Measurements from ENCODE around the gene CYGB.
"Not testable (repeated sequence)": the region's sequence is repeated elsewhere in the genome, so short reads cannot be mapped to it uniquely, and the experiment has no call there.

Gene CYGB

GRCh38 chr17:76519048-76519966 lies 18.2 kb downstream of the CYGB start:
- no peak overlapping the region for H3K4me2 ChIP-seq (ENCODE audit: low read length)

GRCh38 chr17:76517638-76518038 lies 19.9 kb downstream of the CYGB start:
- H3K9me3 ChIP-seq (ENCODE audit: control insufficient read depth, insufficient read depth, low read length): no peaks in the 10 kb centered on the region
- H4K20me1 ChIP-seq (ENCODE audit: control insufficient read depth, insufficient read depth, low read depth, low read length): no peaks in the 10 kb centered on the region
- H3K4me1 ChIP-seq (ENCODE audit: control insufficient read depth, low read length): peaks cover 12% of the 10 kb centered on the region
- peaks cover 17% of the 10 kb centered on the region; the same call in 1 of the 2 replicates for H3K27me3 ChIP-seq (ENCODE audit: control insufficient read depth, low read length)
- no peaks in the 10 kb centered on the region for H3K9me2 ChIP-seq (replicated peaks; ENCODE audit: control insufficient read depth, low read length)
- no peaks in the 10 kb centered on the region for H3K36me3 ChIP-seq (ENCODE audit: control insufficient read depth, low read length)
- H3K27ac ChIP-seq (ENCODE audit: low read depth, low read length): no peak overlapping the region
- H3K79me2 ChIP-seq (ENCODE audit: control insufficient read depth, low read length): no peaks in the 10 kb centered on the region
- H3F3A ChIP-seq (ENCODE audit: control insufficient read depth, insufficient read depth): no peaks in the 10 kb centered on the region
- TF ChIP-seq EZH2phosphoT487 (IDR thresholded peaks at IDR 0.05; ENCODE audit: borderline replicate concordance, low read length) (no peak), CTCF (IDR thresholded peaks at IDR 0.05; ENCODE audit: low read depth, low read length, poor library complexity, severe bottlenecking) (no peak)
- H3K4me2 ChIP-seq (ENCODE audit: low read length): no peak overlapping the region
- H3K4me3 ChIP-seq (ENCODE audit: low read length): no peak overlapping the region

More at GRCh38 chr17:76519048-76519966, 18.2 kb downstream of the CYGB start:
- Histone ChIP-seq H4K20me1 (ENCODE audit: control insufficient read depth, insufficient read depth, low read depth, low read length) (no peaks in the 10 kb centered on the region), H3K27me3 (ENCODE audit: control insufficient read depth, low read length) (peaks cover 20% of the 10 kb centered on the region; the same call in 1 of the 2 replicates), H3K27ac (ENCODE audit: low read depth, low read length) (no peak overlapping the region), H3F3A (ENCODE audit: control insufficient read depth, insufficient read depth) (no peaks in the 10 kb centered on the region), H3K9me3 (ENCODE audit: control insufficient read depth, insufficient read depth, low read length) (no peaks in the 10 kb centered on the region), H3K36me3 (ENCODE audit: control insufficient read depth, low read length) (no peaks in the 10 kb centered on the region), H3K9me2 (replicated peaks; ENCODE audit: control insufficient read depth, low read length) (no peaks in the 10 kb centered on the region), H3K79me2 (ENCODE audit: control insufficient read depth, low read length) (no peaks in the 10 kb centered on the region), H3K4me1 (ENCODE audit: control insufficient read depth, low read length) (peaks cover 16% of the 10 kb centered on the region), H3K4me3 (ENCODE audit: low read length) (no peak overlapping the region)
- TF ChIP-seq CTCF (IDR thresholded peaks at IDR 0.05; ENCODE audit: low read depth, low read length, poor library complexity, severe bottlenecking): no peak
- no peak for TF ChIP-seq EZH2phosphoT487 (IDR thresholded peaks at IDR 0.05; ENCODE audit: borderline replicate concordance, low read length)

- no peaks in the 10 kb centered on the region for H3F3A ChIP-seq (ENCODE audit: control insufficient read depth, insufficient read depth)
- peaks cover 18% of the 10 kb centered on the region; the same call in 1 of the 2 replicates for H3K27me3 ChIP-seq (ENCODE audit: control insufficient read depth, low read length)
- H3K79me2 ChIP-seq (ENCODE audit: control insufficient read depth, low read length): no peaks in the 10 kb centered on the region
- no peaks in the 10 kb centered on the region for H4K20me1 ChIP-seq (ENCODE audit: control insufficient read depth, insufficient read depth, low read depth, low read length)
- H3K9me3 ChIP-seq (ENCODE audit: control insufficient read depth, insufficient read depth, low read length): no peaks in the 10 kb centered on the region
- H3K36me3 ChIP-seq (ENCODE audit: control insufficient read depth, low read length): no peaks in the 10 kb centered on the region
- H3K9me2 ChIP-seq (replicated peaks; ENCODE audit: control insufficient read depth, low read length): no peaks in the 10 kb centered on the region
- H3K4me2 ChIP-seq (ENCODE audit: low read length): peak overlapping the region; percentile 59
- peaks cover 12% of the 10 kb centered on the region for H3K4me1 ChIP-seq (ENCODE audit: control insufficient read depth, low read length)
- H3K27ac ChIP-seq (ENCODE audit: low read depth, low read length): no peak overlapping the region
- H3K4me3 ChIP-seq (ENCODE audit: low read length): peak overlapping the region; percentile 24
- TF ChIP-seq CTCF (IDR thresholded peaks at IDR 0.05; ENCODE audit: low read depth, low read length, poor library complexity, severe bottlenecking): no peak
- TF ChIP-seq EZH2phosphoT487 (IDR thresholded peaks at IDR 0.05; ENCODE audit: borderline replicate concordance, low read length): no peak
Measured at GRCh38 chr17:76515274-76515949, 22.1 kb downstream of the CYGB start.

- H3F3A ChIP-seq (ENCODE audit: control insufficient read depth, insufficient read depth): not testable (repeated sequence)
Measured at GRCh38 chr17:76514355-76514754, 23.2 kb downstream of the CYGB start.

More at GRCh38 chr17:76514355-76514754, 23.2 kb downstream of the CYGB start:
- not testable (repeated sequence) for H3K4me2 ChIP-seq (ENCODE audit: low read length); H3K79me2 ChIP-seq (ENCODE audit: control insufficient read depth, low read length); H3K4me3 ChIP-seq (ENCODE audit: low read length); H3K36me3 ChIP-seq (ENCODE audit: control insufficient read depth, low read length); H3K9me2 ChIP-seq (replicated peaks; ENCODE audit: control insufficient read depth, low read length); H4K20me1 ChIP-seq (ENCODE audit: control insufficient read depth, insufficient read depth, low read depth, low read length); H3K9me3 ChIP-seq (ENCODE audit: control insufficient read depth, insufficient read depth, low read length); H3K27ac ChIP-seq (ENCODE audit: low read depth, low read length)
- peaks cover 17% of the 10 kb centered on the region; the same call in 1 of the 2 replicates for H3K27me3 ChIP-seq (ENCODE audit: control insufficient read depth, low read length)
- H3K4me1 ChIP-seq (ENCODE audit: control insufficient read depth, low read length): peaks cover 12% of the 10 kb centered on the region

All from DOHH2 (cell line).